DLD1 (cell line): ENCODE measurements around the gene NINJ1.
"Not testable (repeated sequence)": the region's sequence is repeated elsewhere in the genome, so short reads cannot be mapped to it uniquely, and the experiment has no call there.

Experiments used
- in situ Hi-C: cut with HindIII; loops from 2 replicates; pipeline ENCODE4 v1.10.0; 2017; ENCODE audit warnings: low sequenced_read_pairs

The NINJ1 gene

DNA sequence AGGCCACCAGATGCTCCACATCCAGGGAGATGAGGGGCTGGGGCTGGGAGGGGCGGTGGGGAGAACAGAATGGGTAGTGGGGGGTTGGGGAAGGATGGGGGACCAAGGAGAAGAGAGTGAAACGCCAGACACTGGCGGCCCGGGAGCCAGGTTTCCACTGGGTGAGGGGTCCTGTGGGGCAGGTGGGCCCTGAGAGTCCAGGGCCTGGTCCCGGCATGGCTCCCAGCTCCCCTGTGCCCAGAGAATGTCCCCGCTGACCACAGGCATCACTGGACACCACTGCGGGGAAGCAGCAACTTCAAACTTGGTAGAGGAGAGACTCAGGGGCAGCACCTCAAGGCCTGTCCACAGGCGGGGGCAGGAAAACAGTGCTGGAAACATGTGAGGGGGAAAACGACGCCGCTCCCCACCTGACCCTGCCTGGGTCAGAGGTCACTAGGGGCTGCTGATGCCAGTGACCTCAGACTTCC lies 13.2 kb downstream of the NINJ1 start:
- in situ Hi-C loops = no loop called here

- in situ Hi-C loops = no loop called here
Measured at GRCh38 chr9:93119953-93120845, 13.9 kb downstream of the NINJ1 start.

- in situ Hi-C loops = no loop called here
Measured at GRCh38 chr9:93119703-93119952, 14.4 kb downstream of the NINJ1 start.

DNA sequence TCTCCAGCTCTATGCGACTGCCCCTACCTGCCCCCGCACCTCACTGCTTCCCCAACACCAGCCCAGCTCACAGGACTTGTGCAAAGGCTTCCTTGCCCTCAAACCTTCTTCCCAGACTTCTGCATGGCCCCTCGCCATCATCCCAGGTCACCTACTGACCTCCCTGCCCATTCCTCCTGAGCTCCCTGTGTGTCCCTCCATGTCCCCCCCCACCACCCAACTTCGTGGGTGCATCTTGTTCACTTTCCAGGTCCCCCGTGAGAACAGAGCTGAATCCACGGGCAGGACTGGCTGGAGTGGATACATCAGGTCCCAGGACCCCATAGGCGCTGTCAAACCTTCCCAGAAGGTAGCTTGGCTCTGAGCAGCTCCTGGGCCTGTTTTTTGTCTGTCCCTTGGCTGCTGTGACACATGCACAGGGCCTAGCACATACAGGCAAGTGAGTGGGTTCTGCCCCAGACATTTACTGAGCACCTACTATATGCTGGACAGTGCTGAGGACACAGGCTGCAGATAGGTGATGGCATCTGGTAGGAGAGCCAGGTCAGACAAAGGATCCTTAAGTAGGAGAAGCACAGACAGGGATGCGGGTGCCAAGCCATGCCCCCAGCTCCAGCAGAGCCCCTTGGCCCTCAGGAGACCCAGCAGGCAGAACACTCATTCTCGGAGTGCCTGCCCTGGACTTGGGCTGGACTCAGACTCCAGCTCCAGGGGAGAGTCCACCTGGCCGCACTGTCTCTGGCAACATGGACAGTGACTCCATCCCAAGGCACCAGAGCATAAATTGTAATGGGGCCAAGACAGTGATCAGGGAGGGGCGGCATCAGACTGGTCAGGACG lies 15.0 kb downstream of the NINJ1 start:
- in situ Hi-C loops = no loop called here

- in situ Hi-C loops = no loop called here
Measured at GRCh38 chr9:93117924-93118862, 15.9 kb downstream of the NINJ1 start.

DNA sequence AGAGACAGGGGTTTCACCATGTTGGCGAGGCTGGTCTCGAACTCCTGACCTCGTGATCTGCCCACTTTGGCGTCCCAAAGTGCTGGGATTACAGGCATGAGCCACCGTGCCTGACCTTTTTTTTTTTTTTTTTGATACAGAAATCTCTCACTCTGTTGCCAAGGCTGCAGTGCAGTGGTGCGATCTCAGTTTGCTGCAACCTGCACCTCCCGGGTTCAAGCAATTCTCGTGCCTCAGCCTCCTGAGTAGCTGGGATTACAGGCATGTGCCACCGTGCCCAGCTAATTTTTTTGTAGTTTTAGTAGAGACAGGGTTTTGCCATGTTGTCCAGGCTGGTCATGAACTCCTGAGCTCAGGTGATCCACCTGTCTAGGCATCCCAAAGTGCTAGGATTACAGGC lies 16.5 kb downstream of the NINJ1 start:
- in situ Hi-C loops = not testable (repeated sequence)

DNA sequence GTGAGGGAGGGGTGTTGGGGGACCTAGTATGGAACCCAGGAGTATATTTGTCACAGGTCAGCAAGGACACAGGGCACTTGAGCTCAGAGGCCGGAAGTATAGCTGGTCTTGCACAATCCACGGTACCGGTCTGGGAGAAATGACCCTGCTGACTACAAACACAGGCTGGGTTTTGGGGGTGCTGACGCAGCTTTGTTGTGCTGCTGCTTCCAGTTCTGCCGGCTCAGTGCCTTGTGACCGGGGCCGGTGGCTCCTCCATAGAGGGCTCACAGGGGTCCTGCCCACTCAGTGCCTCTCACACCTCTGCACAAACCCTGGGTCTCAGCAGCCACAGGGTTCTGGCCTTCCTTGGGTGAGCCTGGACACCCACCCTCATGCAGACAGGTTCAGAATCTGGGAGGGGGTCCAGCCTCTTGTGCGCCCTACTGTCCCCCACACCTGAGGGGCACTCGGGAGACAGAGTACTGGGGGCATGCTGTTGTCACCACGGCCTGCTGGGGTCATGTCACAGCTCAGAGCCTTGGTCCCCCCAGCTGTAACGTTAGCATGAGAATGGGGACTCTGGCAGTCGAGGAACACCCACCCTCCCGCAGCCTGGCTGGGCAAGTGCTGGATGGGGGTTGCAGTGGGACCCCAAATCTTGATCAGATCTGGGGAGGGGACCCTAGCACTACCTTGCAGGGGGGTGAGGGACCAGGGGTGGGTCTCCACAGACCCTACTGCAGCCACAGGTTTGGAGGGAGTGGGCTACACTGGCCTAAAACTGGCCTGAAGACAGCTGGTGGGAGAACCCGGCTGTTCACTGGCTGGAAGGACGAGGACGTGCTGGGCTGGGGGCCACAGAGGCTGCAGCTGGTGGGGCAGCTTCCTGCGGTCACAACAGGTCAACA lies 17.7 kb downstream of the NINJ1 start:
- in situ Hi-C loops = no loop called here

DNA sequence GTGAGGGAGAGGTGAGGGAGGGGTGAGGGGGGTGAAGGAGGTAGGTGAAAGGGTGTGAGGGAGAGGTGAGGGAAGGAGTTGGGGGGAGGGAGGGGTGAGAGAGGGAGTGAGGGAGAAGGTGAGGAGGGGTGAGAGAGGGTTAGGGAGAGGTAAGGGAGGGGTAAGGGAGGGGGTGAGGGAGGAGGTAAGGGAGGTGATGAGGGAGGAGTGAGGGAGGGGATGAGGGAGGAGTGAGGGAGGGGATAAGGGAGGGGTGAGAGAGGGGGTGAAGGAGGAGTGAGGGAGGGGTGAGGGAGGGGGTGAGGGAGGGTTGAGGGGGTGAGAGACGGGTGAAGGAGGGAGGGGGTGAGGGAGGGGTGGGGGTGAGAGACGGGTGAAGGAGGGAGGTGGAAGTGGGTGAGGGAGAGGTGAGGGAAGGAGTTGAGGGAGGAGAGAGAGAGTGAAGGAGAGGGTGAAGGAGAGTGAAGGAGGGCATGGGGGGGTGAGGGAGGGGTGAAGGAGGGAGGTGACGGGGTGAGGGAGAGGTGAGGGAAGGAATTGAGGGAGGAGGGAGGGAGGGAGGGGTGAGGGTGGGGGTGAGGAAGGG lies 18.5 kb downstream of the NINJ1 start:
- in situ Hi-C loops = no loop called here

- in situ Hi-C loops = no loop called here
Measured at GRCh38 chr9:93114984-93115335, 19.1 kb downstream of the NINJ1 start.

GRCh38 chr9:93114169-93114983 lies 19.7 kb downstream of the NINJ1 start:
- in situ Hi-C loops = no loop called here

GRCh38 chr9:93112864-93113389 lies 21.1 kb downstream of the NINJ1 start:
- in situ Hi-C loops = no loop called here

- in situ Hi-C loops = no loop called here
Measured at GRCh38 chr9:93112116-93112863, 21.8 kb downstream of the NINJ1 start.

DNA sequence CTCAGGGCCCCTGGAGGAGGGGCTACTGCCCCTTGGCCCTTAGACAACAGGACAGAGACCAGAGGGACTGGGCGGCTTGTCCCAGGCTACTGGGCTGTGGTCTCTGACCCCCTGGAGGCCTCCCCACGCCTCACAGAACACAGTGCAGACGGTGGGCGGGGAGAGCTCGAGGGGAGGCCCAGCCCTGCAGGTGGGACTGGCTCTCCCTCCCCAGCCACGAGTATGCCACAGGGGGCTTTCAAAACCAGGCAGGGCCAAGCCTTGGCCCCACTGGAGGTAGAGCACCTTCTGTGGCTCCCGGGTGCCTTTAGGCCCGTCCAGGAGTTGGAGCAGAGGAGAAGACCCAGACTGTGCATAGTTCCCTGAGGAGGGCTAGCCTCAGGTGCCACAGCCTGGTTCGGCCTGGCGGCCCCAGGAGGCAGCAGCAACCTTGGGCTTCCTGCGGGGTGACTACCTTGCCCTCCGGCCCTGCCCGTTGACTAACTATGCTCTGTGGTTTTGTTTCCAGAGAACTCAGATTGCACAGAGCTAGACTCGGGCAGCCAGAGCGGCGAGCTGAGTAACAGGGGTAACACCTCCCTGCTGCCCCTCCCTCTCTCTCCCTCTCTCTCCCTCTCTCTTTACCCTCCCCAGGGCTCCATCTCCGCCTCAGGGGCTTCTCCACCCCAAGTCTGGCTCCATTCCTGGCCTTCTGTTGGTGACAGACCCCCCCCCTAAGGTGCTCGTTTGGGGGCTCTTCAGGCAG lies 22.5 kb downstream of the NINJ1 start:
- in situ Hi-C loops = no loop called here

- in situ Hi-C loops = no loop called here
Measured at GRCh38 chr9:93111001-93111370, 23.1 kb downstream of the NINJ1 start.

GRCh38 chr9:93110311-93110855 lies 23.7 kb downstream of the NINJ1 start:
- in situ Hi-C loops = no loop called here

DNA sequence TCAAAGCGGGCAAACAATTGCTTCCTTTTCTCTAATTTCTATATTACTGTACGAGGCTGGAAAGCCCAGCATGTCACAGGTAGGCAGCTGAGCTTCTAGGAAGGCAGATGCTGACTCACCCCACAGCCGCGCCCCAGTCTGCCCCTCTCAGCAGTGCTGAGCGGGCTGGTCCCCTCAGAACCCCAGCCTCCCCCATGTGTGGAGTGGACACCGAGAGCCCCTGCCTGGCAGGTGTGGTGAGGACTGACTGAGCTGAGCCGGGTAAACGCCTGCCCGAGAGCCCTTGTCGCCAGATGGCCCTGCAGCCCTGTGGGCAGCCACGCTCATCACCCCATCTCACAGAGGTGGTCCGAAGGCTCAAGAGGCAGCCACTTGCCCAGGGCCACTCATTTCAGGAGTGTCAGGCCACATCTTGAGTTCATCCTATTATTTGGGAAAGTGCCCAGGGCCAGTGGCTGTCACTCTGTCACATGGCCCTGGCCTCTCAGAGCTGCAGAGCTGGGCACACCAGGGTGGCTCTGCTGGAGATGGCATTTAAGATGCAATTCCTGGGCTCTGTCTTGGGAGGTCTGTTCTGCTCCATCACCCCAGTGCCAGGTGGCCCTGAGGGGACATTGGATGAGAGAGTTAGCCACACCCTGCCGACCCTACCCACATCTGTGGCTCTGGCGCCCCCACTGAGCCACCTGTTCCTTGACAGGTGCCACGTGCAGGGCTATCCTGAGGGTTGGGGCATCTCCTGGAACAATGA lies 25.6 kb downstream of the NINJ1 start:
- in situ Hi-C loops = no loop called here
